NCI-H2081 (cell line): ENCODE results near the gene CSGALNACT2.
"Not testable (repeated sequence)": the region's sequence is repeated elsewhere in the genome, so short reads cannot be mapped to it uniquely, and the experiment has no call there.

Source experiments
- DNase-seq, 2 experiments: peaks; one replicate each; lab custom pipeline; 2025; lab: John Stamatoyannopoulos, UW

The CSGALNACT2 gene

DNA sequence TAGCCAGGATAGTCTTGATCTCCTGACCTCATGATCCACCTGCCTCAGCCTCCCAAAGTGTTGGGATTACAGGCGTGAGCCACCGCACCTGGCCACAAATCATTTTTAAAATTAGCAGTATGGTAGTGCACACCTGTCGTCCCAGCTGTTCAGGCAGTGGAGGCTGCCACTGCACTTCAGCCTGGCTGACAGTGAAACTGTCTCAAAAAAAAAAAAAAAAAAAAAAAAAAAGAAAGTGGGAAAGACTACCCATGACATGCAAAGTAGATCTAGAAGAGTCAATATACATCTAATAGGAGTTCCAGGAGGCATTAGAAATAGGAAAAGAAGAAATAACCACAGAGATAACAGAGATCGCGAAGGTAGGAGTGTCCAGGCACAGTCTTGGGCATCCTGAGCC is 3.2 kb downstream of the CSGALNACT2 start:
- DNase-seq, result no peak

DNA sequence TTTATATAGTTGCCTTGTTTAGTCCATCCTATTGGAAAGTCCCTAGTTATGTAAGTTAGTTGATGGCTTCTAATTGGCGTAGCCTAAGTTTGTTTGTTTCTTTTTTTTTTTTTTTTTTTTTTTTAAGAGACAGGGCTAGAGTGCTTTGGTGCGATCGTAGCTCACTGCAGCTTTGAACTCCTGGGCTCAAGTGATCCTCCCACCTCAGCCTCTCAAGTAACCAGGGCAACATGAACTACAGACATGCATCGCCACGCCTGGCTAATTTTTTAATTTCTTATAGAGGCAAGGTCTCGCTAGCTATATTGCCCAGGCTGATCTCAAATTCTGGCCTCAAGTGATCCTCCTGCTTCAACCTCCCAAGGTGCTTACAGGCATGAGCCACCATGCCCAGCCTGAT is 7.1 kb downstream of the CSGALNACT2 start:
- no peak for DNase-seq

DNA sequence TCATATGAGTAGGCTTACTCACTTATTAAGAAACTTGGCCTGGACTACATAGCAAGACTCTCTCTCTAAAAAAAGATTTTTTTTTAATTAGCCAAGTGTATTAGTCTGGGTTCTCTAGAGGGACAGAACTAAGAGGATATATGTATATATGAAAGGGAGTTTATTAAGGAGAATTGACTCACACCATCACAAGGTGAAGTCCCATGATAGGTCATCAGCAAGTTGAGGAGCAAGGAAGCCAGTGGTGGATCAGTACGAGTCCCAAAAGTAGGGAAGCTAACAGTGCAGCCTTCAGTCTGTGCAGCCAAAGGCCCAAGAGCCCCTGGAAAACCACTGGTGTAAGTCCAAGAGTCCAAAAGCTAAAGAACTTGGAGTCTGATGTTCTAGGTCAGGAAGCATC is 7.7 kb downstream of the CSGALNACT2 start:
- DNase-seq, result not testable (repeated sequence)

DNA sequence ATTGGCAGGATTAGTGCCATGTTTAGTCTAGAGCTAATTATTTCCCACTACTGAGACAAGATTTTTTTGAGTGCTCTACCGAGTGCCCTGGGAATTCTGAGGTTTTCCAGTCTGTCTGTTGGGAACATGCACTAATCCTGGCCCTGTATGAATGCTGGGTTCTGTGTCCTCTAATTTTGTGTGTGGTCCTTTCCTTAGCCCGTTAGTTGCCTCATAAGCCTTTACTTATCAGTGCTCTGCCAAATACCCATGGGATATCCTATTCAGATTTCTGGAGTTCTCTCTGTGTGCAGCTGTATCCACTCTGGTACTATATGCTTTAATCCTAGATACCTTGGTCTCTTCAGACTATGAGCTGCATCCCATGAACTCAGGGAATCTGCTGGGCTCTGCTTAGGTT is 13.1 kb downstream of the CSGALNACT2 start:
- DNase-seq, result no peak

DNA sequence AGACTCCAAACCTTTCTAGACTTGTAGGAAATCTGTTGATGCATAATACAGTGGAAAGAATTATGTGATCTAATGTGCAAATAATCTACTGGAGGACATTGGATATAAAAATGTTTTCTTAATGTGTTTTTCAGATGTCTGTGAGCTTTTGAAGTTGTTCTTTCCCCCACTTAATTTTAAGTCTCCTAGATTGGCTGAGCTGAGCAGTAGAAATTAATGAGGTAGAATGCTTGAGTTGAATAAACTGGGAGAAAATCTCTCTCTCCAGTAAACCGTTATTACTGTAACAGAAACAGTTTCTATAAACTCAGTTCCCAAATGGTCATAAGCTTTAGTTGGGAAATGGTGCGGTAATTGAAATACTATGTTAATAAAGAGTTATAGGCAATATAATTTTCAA is 15.7 kb downstream of the CSGALNACT2 start:
- no peak for DNase-seq

DNA sequence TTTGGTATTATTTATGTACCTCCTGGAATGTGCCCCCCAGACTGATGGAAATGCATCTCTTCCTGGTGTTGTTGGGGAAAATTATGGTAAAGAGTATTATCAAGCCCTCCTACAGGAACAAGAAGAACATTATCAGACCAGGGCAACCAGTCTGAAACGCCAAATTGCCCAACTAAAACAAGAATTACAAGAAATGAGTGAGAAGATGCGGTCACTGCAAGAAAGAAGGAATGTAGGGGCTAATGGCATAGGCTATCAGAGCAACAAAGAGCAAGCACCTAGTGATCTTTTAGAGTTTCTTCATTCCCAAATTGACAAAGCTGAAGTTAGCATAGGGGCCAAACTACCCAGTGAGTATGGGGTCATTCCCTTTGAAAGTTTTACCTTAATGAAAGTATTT is 17.0 kb downstream of the CSGALNACT2 start:
- no peak for DNase-seq

DNA sequence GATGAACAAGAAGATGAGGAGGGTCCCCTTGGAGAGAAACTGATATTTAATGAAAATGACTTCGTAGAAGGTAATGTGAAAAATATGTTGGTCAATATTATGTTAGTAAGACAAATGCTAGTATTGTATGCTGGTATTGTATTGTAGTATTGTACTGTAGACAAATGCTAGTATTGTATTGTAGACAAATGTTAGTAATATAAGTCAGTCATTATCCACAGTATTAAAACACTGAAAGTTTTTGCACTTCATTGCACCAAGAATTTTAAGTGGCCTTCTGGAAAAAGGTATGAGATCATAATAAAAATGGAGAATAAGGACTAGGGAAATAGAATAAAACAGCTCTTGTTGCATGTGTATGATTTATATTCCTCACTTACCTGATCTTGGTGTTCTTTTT is 17.5 kb downstream of the CSGALNACT2 start:
- no peak for DNase-seq

DNA sequence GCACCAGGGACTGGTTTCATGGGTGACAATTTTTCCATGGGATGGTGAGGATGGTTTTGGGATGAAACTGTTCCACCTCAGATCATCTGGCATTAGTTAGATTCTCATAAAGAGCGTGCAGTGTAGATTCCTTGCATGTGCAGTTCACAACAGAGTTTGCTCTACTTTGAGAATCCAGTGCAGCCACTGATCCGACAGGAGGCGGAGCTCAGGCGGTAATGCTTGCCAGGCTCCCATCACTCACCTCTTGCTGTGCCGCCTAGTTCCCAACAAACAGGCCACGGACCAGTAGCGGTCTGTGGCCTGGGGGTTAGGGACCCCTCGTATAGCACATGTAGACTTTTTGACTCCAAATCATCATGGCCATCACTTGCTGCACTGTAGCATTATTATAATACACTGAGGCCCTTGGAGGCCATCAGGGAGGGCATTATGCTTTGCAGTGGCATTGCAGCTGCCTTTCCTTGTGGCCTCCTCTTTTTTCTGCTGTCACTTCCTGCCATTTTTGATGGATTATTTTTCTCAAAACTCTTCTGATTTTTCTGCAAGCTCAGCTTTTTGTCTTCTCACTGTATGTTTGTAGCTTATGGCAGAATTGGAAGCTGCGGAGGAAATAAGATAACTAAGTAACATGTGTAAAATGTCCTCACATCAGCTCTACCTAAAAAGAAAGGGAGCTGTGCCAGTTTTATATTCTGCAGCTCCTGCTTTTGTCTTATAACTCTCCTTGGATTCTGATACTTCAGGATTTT is 18.5 kb downstream of the CSGALNACT2 start:
- no peak for DNase-seq

DNA sequence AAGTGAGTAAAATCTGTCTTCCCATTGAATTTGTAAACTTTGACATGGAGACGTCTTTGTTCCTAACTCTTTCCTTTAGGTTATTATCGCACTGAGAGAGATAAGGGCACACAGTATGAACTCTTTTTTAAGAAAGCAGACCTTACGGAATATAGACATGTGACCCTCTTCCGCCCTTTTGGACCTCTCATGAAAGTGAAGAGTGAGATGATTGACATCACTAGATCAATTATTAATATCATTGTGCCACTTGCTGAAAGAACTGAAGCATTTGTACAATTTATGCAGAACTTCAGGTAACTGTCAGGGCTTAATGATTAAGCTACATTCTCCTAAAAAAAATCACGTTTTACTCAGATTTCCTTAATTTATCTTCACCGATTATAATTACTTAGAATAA is 20.4 kb downstream of the CSGALNACT2 start:
- DNase-seq, result no peak

DNA sequence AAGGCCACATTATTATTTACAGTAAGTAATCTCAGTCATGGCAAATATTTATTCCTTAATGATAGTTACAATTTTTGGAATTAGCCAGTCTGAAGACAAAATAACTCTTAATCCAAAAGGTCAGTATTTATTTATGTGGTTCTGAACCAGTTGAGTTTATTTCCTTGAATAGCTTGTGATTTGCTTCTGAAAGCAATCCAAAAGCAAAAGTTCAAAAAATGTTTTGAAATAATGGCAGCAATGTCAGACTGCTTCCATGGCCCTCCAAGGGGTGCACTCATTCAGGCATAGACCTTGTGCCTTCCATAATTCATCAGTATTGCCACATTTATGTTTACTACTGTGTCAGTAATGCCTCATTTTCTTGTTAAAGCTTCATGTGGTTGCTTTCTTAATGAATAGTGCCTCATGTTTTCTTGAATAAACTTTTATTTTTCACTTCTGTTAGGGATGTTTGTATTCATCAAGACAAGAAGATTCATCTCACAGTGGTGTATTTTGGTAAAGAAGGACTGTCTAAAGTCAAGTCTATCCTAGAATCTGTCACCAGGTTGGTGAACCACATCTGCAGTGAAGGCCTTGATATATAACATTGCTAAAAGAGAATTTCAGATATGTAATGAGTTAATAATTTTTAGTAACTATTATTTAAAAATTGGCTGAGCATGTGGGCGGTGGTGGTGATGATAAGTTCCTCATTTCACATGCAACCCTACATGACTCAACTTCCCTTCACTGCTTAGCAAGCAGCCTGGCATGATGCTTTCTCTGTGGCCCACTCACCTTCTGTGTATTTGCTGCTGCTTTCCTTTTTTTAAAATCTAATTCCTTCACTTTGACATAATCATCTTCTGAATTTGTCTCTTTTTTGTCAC is 22.0 kb downstream of the CSGALNACT2 start:
- DNase-seq, result no peak

DNA sequence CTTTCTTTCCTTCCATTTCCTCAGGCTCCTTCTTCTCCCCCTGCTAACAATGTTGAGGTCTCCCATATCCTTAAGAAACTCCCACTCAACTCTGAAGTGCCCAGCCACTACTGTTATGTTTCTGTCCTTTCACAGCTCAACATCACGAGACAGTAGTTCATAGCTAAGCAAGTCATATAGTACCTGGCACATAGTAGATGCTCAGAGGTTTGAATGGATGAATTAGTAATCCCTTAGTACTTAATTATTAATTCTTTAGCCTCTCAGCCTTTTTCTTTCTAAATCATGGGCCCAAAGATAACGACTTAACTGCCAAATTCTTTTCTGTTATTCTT is 22.6 kb downstream of the CSGALNACT2 start:
- no peak for DNase-seq

DNA sequence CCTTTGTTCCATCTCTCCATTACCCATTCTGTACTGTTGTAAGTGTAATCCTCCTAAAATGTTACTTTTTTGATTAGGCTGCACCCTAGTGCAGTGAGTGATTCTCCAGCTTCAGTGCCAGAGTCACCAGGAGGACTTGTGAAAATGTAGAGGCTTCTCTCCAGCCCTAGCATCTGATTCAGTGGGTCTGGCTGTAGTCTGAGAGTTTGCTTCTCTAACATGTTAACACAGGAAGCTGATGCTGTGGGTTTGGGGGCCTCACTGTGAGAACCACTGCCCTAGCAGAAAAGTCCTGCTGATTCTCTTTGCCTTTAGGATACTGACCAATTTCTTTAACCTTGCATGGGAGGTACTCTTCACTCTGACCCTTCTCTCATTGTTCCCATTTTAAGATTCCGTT is 24.4 kb downstream of the CSGALNACT2 start:
- DNase-seq, result no peak

DNA sequence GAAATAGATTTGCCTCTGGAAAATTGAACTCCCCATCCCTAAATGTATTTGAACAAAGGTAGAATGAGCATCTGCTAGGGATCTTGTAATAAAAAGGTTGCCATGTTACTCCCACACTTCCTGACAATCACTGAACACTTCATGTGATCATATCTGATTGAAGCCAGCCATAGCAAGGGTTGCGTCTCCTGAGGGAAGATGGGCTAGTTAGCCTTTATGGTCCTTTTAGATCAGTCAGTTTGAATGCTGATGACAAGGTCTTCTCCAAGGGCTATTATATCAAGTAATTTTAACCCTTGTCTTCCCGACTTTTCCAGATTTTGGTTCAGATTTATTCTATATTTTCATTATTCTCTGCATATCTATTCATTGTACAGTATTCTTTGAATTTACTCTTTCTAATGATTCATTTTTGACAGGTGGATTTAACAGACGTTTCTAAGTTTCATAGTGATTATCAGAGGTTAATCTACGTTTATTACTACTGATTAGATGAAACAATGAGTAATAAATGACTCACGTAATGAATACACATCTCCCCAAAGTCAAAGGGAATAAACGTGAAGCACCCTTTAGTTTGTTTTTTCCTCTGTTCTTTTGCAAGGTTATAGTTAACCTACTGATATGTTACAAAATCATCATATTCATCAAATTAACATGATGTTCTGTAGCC is 28.1 kb downstream of the CSGALNACT2 start:
- peak in 1 of 2 experiments; percentile 5 for DNase-seq

DNA sequence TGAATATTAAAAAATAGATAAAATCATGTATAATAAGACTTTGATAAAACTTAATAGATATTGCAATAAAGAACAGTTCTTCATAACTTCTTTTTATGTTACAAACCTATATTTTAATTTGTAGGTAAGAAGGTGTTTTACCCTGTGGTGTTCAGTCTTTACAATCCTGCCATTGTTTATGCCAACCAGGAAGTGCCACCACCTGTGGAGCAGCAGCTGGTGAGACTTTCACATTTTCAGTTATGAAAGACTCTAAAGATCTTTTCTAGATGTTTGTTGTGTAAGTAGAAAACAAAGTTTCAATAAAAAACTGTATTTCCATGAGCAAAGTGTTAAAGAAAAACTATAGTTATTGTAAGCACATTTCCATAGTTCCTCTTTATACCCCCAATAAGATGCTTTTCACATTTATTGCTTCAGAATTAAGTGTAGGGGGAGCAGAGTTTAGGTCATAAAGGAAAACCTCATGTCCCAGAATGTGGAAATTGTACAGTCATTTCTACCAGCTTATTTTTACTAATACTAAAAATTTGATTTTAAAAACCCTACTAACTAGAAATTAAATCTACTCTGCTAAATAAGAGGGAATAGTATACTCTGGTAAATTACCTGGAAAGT is 28.7 kb downstream of the CSGALNACT2 start:
- DNase-seq, result peak in 1 of 2 experiments; percentile 62

DNA sequence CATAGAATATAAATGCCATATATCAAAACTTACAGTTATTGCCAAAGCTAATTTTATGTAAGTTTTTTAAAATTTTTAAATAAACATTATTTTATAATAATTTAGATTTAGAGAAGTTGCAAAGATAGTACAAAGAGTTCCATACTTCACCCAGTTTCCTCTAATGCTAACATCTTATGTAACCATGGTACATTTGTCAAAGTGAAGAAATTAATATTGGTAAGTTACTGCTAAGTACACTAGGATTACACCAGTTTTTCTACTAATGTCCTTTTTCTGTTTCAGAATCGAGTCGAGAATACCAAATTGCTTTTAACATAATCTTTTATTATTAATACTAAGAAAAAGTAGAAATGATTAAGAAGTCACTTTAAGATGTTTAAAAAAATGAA is 29.2 kb downstream of the CSGALNACT2 start:
- DNase-seq, result no peak

DNA sequence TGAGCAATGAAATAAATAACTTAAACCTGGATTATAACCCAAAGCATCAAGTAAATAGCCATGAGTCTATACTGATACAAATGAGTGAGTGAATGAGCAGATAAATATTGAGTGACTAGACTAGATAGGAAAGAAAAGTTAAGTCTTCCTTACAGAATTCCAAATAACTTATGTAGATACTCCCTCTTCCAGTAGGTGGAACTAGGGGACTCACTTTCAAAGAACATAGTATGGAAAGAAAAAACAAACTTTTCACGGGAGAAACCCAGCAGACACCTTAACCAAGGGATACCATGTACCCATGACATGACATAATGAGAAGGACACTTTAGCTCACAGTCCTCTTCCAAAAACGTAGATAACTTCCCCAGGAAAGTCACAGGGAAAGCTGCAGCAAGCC is 32.2 kb downstream of the CSGALNACT2 start:
- DNase-seq, result no peak

DNA sequence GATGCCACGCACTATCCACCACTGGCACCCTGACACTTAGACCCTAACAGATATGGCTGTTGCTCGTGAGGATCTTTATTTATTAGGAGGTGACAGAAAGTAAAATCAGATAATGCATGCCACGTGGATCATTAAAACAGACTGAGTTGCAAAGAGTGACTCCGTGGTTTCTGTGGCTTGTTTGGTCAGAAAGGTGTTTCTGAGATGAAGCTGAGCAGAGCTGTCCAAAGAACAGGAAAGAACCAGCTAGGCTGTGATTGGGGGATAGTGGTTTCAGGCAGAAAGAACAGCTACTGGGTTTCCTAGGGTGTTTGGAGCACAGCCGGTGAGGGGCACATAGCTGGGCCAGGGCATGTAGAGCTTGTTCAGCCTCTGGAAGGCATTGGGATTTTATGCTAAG is 34.4 kb downstream of the CSGALNACT2 start:
- no peak for DNase-seq

DNA sequence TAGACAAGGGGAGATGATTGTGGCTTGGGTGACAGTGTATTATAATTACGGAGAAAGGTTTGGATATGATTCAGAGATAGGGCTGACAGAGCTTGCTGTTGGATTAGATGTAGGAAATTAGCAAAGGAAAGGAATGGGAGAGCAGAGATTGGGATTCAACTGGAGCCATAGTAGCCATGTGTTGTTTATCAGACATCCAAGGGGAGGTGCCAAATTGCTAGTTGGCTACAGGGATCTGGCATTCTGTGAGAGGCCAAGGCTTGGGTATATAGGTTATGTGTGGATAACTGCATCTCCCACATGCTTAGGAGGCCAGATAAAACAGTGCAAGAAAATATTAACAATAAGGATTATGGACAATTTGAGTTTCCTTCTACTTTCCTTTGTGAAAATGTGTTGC is 34.9 kb downstream of the CSGALNACT2 start:
- no peak for DNase-seq

DNA sequence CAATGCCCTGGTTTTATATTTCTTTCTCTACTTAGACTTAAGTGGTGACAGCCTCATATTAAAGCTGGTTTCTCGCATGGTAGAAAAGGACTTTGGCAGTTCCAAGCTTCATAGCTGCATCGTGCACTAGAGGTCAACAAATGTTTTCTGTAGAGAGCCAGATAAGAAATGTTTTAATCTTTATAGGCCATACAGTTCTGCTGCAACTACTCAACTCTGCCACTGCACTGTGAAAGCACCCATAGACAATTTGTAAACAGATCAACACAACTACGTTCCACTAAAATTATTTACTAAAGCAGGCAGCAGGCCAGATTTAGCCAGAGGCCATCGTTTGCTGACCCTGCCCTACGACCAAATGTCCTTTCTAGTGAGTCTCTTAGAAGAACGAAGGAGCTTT is 36.7 kb downstream of the CSGALNACT2 start:
- no peak for DNase-seq

DNA sequence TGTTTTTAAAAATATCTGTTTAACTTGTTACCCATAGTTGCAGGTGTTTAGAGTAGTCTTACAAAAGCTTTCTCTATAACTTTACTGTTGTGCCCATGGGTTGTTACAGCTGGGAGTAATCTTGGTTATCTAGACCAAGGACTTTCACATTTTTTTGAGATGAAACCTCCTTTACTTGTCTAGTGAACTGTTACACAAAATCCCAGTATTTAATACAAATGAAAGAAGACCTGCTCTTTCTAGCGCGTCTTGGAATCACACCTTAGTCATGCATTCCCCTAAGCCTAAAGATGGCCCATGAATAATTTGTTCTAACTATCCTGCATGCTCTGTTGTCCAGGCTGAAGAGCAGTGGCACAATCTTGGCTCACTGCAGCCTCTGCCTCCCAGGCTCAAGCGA is 38.0 kb downstream of the CSGALNACT2 start:
- no peak for DNase-seq

DNA sequence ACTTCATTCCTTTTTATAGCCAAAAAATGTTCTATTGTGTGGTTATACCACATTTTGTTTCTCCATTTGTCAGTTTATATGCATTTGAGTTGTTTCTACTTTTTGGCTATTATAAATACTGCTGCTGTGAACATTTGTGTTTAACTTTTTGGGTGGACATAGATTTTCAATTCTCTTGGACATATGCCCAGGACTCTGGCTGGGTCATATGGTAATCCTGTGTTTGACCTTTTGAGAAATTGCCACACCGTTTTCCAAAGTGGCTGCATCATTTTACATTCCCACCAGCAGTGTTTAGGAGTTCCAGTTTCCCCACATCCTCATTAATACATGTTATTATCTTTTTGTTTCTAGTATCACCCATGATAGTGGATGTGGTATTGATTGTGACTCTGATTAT is 39.4 kb downstream of the CSGALNACT2 start:
- no peak for DNase-seq

DNA sequence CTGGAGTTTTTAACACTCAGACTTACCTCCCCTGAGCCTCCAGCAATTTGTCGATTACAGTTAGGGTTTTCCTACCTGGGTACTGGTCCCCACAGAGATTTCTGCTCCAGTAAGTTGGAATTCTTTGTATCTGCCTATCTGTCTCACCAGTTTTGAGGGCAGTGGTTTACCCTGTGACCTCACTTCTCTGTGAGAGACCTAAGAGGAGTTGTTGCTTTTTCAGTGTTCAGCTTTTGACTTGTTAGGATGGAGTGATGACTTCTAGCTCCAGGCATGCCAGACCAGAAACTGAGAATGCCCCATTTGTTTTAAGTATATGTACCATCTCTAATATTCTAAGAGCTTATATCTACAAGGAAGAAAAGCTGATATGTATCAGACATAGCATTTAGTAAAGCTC is 42.9 kb downstream of the CSGALNACT2 start:
- no peak for DNase-seq

DNA sequence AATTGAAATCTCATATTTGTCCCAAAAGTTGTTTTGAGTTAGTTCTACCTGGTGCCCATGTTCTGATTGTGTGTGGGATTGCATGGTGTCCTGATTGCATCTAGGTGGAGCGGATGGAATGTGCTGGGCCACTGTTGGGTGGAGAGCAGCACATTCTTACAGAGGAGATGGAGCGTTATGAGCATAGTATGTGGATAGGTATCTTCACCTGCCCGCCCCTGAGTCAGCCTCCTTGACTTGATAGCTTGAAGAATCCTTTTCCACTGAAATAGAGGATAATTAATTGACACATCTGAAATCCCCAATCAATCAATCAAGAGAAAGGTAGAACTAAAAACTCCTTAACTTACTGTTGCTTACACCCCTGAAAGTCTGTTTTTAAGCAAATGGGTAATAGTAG is 45.5 kb downstream of the CSGALNACT2 start:
- DNase-seq, result not testable (repeated sequence)
